Fibroblast of lung (primary cell): Measurements from ENCODE around the gene TPGS1. TPM values are rescaled to one million over a fixed set of nuclear protein-coding genes. Genes with fewer than 3 reads are reported as not detected.

ENCODE experiments used
- DNase-seq, 2 donors: peaks; one replicate each; pipeline versions ENCODE4 v3.0.0 to v3.0.0-alpha.2; 2010; ENCODE audit warnings: low read depth in 2 of 2
- H2AFZ ChIP-seq: 2 replicates; pipeline ENCODE4 v1.5.1; 2012; ENCODE audit warnings: low read length, control low read depth, inconsistent platforms
- H3K27ac ChIP-seq: 2 replicates; pipeline ENCODE4 v1.5.1; 2011; ENCODE audit warnings: low read length, control low read depth; ENCODE audit not compliant: insufficient read depth
- H3K27me3 ChIP-seq: 2 replicates; pipeline ENCODE4 v1.5.1; 2011; ENCODE audit warnings: mild to moderate bottlenecking, low read length; ENCODE audit not compliant: control insufficient read depth, insufficient read depth
- H3K36me3 ChIP-seq: 2 replicates; pipeline ENCODE4 v1.5.1; 2011; ENCODE audit warnings: low read length; ENCODE audit not compliant: control insufficient read depth, insufficient read depth
- H3K4me1 ChIP-seq: 2 replicates; pipeline ENCODE4 v1.5.1; 2011; ENCODE audit warnings: low read length; ENCODE audit not compliant: control insufficient read depth, insufficient read depth; ENCODE audit errors: extremely low read depth
- H3K4me2 ChIP-seq: 2 replicates; pipeline ENCODE4 v1.5.1; 2011; ENCODE audit warnings: low read length, control low read depth; ENCODE audit not compliant: insufficient read depth; ENCODE audit errors: extremely low read depth
- H3K4me3 ChIP-seq, 4 experiments: fragments of 200-600 bp in 1 of 4; sonication (generic) in 1 of 4; replicated peaks in 1 of 4; 2 replicates each; pipeline ENCODE4 v1.5.1; 2011 to 2016; ENCODE audit warnings: low read length in 4 of 4, low read depth in 3 of 4, mild to moderate bottlenecking in 3 of 4, control low read depth in 2 of 4, inconsistent platforms in 1 of 4, mixed read lengths in 1 of 4; ENCODE audit not compliant: insufficient read depth in 1 of 4; ENCODE audit errors: control extremely low read depth in 1 of 4
- H3K79me2 ChIP-seq: 2 replicates; pipeline ENCODE4 v1.5.1; 2012; ENCODE audit warnings: mild to moderate bottlenecking, low read length, inconsistent platforms; ENCODE audit not compliant: control insufficient read depth, insufficient read depth
- H3K9ac ChIP-seq: 2 replicates; pipeline ENCODE4 v1.5.1; 2011; ENCODE audit warnings: mild to moderate bottlenecking, low read length, control low read depth; ENCODE audit not compliant: insufficient read depth
- H3K9me3 ChIP-seq: 2 replicates; pipeline ENCODE4 v1.5.1; 2012; ENCODE audit warnings: low read depth, low read length; ENCODE audit not compliant: control insufficient read depth, insufficient read depth
- H4K20me1 ChIP-seq: 2 replicates; pipeline ENCODE4 v1.5.1; 2011; ENCODE audit warnings: low read length; ENCODE audit not compliant: control insufficient read depth, insufficient read depth; ENCODE audit errors: extremely low read depth
- CTCF ChIP-seq, 2 donors: IDR thresholded peaks in 1 of 2; conservative IDR thresholded peaks in 1 of 2; 1 replicate in 1 of 2; 2 replicates in 1 of 2; pipeline ENCODE4 v1.5.1; 2011 to 2012; ENCODE audit warnings: low read length in 2 of 2, control low read depth in 1 of 2, inconsistent platforms in 1 of 2, low read depth in 1 of 2, mild to moderate bottlenecking in 1 of 2
- EZH2 ChIP-seq: IDR thresholded peaks from 2 replicates; pipeline ENCODE4 v1.5.1; 2012; ENCODE audit warnings: low read length, control low read depth, mild to moderate bottlenecking; ENCODE audit errors: missing control alignments
- polyA plus RNA-seq, 2 donors: library from polyadenylated mRNA; depleted of rRNA in 1 of 2; stranded (reverse) in 1 of 2; unstranded in 1 of 2; fragments of >200 nt; gene quantifications; 2 replicates each; pipeline ENCODE4 v1.2.1, GENCODE V29; 2011 to 2012; ENCODE audit warnings: missing spikeins in 1 of 2
- total RNA-seq: library from RNA; depleted of rRNA; stranded (reverse); fragments of >200 nt; gene quantifications from 2 replicates; pipeline ENCODE4 v1.2.1, GENCODE V29; 2014

The TPGS1 gene
- total and polyA plus RNA-seq, 2 donors (not counting 1 experiment from before 2014, with no cell fraction given): 2.0 to 30.1 TPM

GRCh38 chr19:493391-494170 lies 13.7 kb upstream of the TPGS1 start:
- no peaks in the 10 kb centered on the region for H3K36me3 ChIP-seq
- no peak overlapping the region for H2AFZ ChIP-seq
- H4K20me1 ChIP-seq: no peaks in the 10 kb centered on the region
- no peaks in the 10 kb centered on the region for H3K79me2 ChIP-seq
- TF ChIP-seq EZH2: no peak
- TF ChIP-seq CTCF (conservative IDR thresholded peaks at IDR 0.05 in 1 of 2, IDR thresholded peaks at IDR 0.05 in 1 of 2; ENCODE audit: low read depth in 1 of 2, low read length in 2 of 2): no peak
- peaks cover 8% of the 10 kb centered on the region for H3K27me3 ChIP-seq
- no peak overlapping the region for H3K4me3 ChIP-seq
- H3K4me1 ChIP-seq: peaks cover 3% of the 10 kb centered on the region
- H3K9ac ChIP-seq: no peak overlapping the region
- no peaks in the 10 kb centered on the region for H3K9me3 ChIP-seq
- no peak overlapping the region for H3K27ac ChIP-seq
- no peak overlapping the region for H3K4me2 ChIP-seq
- no peak for DNase-seq

- Histone ChIP-seq H3K27ac (no peak overlapping the region), H3K4me2 (no peak overlapping the region), H3K27me3 (peaks cover 13% of the 10 kb centered on the region), H4K20me1 (no peaks in the 10 kb centered on the region), H2AFZ (no peak overlapping the region), H3K4me3 (no peak overlapping the region), H3K36me3 (no peaks in the 10 kb centered on the region), H3K4me1 (peaks cover 3% of the 10 kb centered on the region), H3K9ac (no peak overlapping the region), H3K79me2 (no peaks in the 10 kb centered on the region), H3K9me3 (no peaks in the 10 kb centered on the region)
- DNase-seq: no peak
- TF ChIP-seq EZH2 (no peak), CTCF (conservative IDR thresholded peaks at IDR 0.05 in 1 of 2, IDR thresholded peaks at IDR 0.05 in 1 of 2; ENCODE audit: low read depth in 1 of 2, low read length in 2 of 2) (no peak)
These were observed 12.9 kb upstream of the TPGS1 start for GRCh38 chr19:494171-495080.

GRCh38 chr19:495081-495401 lies 12.3 kb upstream of the TPGS1 start:
- no peaks in the 10 kb centered on the region for H3K9me3 ChIP-seq
- H3K4me3 ChIP-seq: no peak overlapping the region
- no peak for DNase-seq

More at GRCh38 chr19:495081-495401, 12.3 kb upstream of the TPGS1 start:
- Histone ChIP-seq H3K4me2 (no peak overlapping the region), H3K9ac (no peak overlapping the region), H3K27ac (no peak overlapping the region), H2AFZ (no peak overlapping the region), H4K20me1 (no peaks in the 10 kb centered on the region), H3K36me3 (no peaks in the 10 kb centered on the region), H3K27me3 (peaks cover 14% of the 10 kb centered on the region), H3K4me1 (no peaks in the 10 kb centered on the region), H3K79me2 (no peaks in the 10 kb centered on the region)
- TF ChIP-seq CTCF (conservative IDR thresholded peaks at IDR 0.05 in 1 of 2, IDR thresholded peaks at IDR 0.05 in 1 of 2; ENCODE audit: low read depth in 1 of 2, low read length in 2 of 2) (no peak), EZH2 (no peak)
